ENCODE results near the gene PLEKHA7. TPM values are rescaled to one million over a fixed set of nuclear protein-coding genes. Genes with fewer than 3 reads are reported as not detected.

The PLEKHA7 gene
- total RNA-seq, 6 experiments from 2014 or later, result 12.7 to 26.7 (median 21.5) TPM

DNA sequence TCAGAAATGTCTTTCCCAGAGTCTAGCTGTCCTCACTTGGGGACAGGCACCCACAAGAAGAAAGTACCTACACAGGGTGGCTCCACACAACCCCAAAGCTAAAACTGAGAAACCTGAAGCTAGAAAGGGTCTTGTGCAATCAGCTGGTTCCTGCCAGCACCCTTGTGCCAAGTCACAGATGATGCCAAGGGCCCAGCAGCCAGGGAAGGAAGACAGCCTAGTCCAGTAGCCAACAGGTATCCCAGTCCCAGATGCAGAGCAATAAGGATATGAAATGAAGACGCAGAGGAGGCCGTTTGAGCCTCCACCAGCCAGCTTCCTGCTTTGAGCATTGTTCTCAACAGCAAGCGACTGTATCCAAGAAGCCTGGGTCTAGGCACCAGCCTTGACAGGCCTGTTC lies 6.1 kb downstream of the PLEKHA7 start:
- no peaks in the 10 kb centered on the region for H3K27me3 ChIP-seq
- H3K36me3 ChIP-seq, result no peaks in the 10 kb centered on the region
- H3K4me3 ChIP-seq, result no peak overlapping the region
- intact Hi-C loops (cut with DNase I), result no loop called here
- 90% methylated on average over 3 of the region's 3 CpGs for WGBS (ENCODE audit: insufficient coverage, low coverage, low lambda C conversion rate, missing lambda C conversion rate)
- H3K27ac ChIP-seq, result no peak overlapping the region
- DNase-seq, result peak in 2 of 3 donors; percentile 74 to 85
- TF ChIP-seq POLR2A (IDR thresholded peaks at IDR 0.05), result no peak
- TF ChIP-seq, protein P1, sequence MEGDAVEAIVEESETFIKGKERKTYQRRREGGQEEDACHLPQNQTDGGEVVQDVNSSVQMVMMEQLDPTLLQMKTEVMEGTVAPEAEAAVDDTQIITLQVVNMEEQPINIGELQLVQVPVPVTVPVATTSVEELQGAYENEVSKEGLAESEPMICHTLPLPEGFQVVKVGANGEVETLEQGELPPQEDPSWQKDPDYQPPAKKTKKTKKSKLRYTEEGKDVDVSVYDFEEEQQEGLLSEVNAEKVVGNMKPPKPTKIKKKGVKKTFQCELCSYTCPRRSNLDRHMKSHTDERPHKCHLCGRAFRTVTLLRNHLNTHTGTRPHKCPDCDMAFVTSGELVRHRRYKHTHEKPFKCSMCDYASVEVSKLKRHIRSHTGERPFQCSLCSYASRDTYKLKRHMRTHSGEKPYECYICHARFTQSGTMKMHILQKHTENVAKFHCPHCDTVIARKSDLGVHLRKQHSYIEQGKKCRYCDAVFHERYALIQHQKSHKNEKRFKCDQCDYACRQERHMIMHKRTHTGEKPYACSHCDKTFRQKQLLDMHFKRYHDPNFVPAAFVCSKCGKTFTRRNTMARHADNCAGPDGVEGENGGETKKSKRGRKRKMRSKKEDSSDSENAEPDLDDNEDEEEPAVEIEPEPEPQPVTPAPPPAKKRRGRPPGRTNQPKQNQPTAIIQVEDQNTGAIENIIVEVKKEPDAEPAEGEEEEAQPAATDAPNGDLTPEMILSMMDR (IDR thresholded peaks at IDR 0.05), result no peak
- peak in 3 of 4 donors; percentile 59 to 81 (median 68) for ATAC-seq
- H3K9me3 ChIP-seq, result no peaks in the 10 kb centered on the region
- H3K4me1 ChIP-seq, result peaks cover 0 to 28% (median 11%) of the 10 kb centered on the region in 4 donors

DNA sequence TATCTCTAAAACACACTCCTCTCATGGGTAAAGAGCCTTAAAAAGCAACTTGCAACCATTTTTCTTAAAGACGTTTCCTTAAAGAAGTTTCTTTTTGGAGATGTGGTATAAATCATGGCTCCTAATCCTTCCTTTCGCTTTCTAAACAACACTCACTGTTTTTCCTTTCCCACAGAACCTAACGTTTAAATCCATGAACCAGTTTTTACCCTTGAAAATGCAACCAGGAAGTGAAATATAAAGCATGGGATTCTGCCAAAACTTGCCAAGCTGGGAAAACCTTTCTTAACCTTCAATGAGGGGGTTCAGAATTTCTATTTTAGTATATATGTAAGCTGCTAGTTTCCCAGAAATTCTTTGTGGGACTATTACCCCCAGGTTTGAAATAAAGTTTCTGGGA lies 8.6 kb downstream of the PLEKHA7 start:
- TF ChIP-seq, protein P1 (IDR thresholded peaks at IDR 0.05), result no peak
- TF ChIP-seq POLR2A (IDR thresholded peaks at IDR 0.05), result no peak
- Histone ChIP-seq H3K36me3 (no peaks in the 10 kb centered on the region), H3K4me3 (no peak overlapping the region), H3K27me3 (no peaks in the 10 kb centered on the region), H3K4me1 (peaks cover 0 to 20% (median 6%) of the 10 kb centered on the region in 4 donors), H3K27ac (no peak overlapping the region), H3K9me3 (no peaks in the 10 kb centered on the region)
- ATAC-seq, result no peak
- WGBS (ENCODE audit: insufficient coverage, low coverage, low lambda C conversion rate, missing lambda C conversion rate), result 24% methylated on average over 3 of the region's 3 CpGs
- DNase-seq, result no peak
- intact Hi-C loops (cut with DNase I), result no loop called here

DNA sequence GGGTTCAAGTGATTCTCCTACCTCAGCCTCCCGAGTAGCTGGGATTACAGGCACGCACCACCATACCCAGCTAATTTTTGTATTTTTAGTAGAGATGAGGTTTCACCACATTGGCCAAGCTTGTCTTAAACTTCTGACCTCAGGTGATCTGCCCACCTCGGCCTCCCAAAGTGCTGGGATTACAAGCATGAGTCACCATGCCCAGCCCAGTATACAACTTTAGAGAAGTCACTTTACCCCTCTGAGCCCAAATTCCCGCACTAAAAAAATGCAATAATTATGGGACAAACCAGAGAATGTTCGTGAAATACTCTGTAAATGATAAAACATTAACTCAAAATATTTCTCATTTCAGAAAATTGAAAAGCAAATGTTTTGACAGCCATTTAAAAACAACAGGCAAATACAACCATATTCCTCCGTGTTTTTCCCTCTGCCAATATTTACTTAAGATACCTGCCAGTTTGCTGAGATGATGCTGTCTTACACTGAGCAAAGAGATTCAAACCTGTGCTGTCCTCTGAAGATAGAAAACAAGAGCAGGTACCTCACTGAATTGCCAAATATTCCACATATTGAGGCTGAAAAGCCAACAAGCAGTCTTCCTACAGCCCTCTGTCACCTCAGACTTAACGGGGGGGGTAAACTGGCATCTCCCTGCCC lies 9.6 kb downstream of the PLEKHA7 start:
- TF ChIP-seq, protein P1 (IDR thresholded peaks at IDR 0.05), result no peak
- TF ChIP-seq POLR2A (IDR thresholded peaks at IDR 0.05), result no peak
- no peaks in the 10 kb centered on the region for H3K9me3 ChIP-seq
- H3K27me3 ChIP-seq, result no peaks in the 10 kb centered on the region
- intact Hi-C loops (cut with DNase I), result no loop called here
- H3K4me1 ChIP-seq, result peaks cover 0 to 20% (median 6%) of the 10 kb centered on the region in 4 donors
- WGBS (ENCODE audit: insufficient coverage, low coverage, low lambda C conversion rate, missing lambda C conversion rate), result 62% methylated on average over 6 of the region's 7 CpGs
- no peak for DNase-seq
- no peak overlapping the region for H3K27ac ChIP-seq
- ATAC-seq, result peak; percentile 46 to 73 (median 55)
- H3K36me3 ChIP-seq, result no peaks in the 10 kb centered on the region
- no peak overlapping the region for H3K4me3 ChIP-seq

DNA sequence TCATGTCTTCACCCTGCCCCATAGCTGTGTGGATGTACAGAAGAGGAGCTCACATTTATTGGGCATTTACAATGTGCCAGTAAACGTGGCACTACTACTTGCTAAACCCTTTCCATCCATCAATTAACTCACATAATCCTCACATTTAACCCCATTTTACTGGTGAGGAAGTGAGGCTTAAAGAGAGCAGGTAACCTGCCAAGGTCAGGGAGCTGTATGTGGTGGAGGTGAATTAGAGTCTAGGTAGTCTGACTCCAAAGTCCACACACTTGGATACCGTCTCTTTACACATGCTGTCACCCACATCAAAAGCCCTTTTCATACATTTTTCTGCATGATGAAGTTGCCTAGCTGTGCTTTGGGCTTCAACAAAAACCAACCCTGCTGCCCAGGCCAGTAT lies 10.8 kb downstream of the PLEKHA7 start:
- no peak for DNase-seq
- TF ChIP-seq, protein P1 (IDR thresholded peaks at IDR 0.05), result no peak
- TF ChIP-seq POLR2A (IDR thresholded peaks at IDR 0.05), result no peak
- no peak for ATAC-seq
- no peak overlapping the region for H3K27ac ChIP-seq
- H3K9me3 ChIP-seq, result no peaks in the 10 kb centered on the region
- intact Hi-C loops (cut with DNase I), result no loop called here
- no peaks in the 10 kb centered on the region for H3K27me3 ChIP-seq
- no peak overlapping the region for H3K4me3 ChIP-seq
- no peaks in the 10 kb centered on the region for H3K36me3 ChIP-seq
- 39% methylated on average over 2 of the region's 2 CpGs for WGBS (ENCODE audit: insufficient coverage, low coverage, low lambda C conversion rate, missing lambda C conversion rate)
- H3K4me1 ChIP-seq, result peaks cover 0 to 19% (median 5%) of the 10 kb centered on the region in 4 donors

All from right lobe of liver (tissue), 6 donors.